Endometrial microvascular endothelial cells (primary cell): ENCODE results near the gene TMEM115. TPM values are rescaled to one million over a fixed set of nuclear protein-coding genes. Genes with fewer than 3 reads are reported as not detected.

ENCODE experiments used
- in situ Hi-C: cut with HindIII; loops from 2 replicates; pipeline ENCODE4 v1.10.0; 2017; ENCODE audit warnings: low sequenced_read_pairs, low pct_unique_long_range_greater_than_20kb; ENCODE audit errors: inconsistent ontology term
- total RNA-seq: library from RNA; depleted of rRNA; stranded (reverse); fragments of >200 nt; gene quantifications from one replicate; pipeline ENCODE4 v1.2.3, GENCODE V29; 2015; ENCODE audit errors: inconsistent ontology term

TMEM115 gene
- total RNA-seq, 1 donor from 2014 or later, result 83.0 TPM

DNA sequence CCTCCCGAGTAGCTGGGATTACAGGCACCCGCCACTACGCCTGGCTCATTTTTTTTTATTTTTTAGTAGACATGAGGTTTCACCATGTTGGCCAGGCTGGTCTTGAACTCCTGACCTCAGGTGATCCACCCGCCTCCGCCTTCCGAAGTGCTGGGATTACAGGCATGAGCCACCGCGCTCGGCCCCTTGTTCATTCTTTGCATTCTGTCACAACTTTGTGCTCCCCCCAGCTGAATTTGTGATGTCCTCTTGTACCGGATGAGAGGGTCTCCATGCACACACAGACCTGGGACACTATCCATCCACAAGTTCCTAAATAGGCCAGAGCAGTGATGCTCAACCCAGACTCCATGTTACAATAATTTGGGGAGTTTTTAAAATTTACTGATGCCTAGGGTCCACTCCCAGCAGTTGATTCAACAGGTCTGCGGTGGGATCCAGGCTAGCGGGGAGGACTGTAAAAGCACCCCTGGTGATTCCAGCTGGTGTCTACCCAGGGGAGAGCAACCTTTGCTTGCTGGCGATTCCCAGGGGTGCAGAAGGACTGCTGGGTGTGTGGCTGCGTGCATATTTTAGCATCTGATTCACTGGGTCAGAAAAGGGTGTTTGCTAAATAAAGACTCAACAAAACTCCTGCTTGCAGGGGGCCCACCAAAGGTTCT is 19.7 kb downstream of the TMEM115 start:
- in situ Hi-C loops, result loop anchor here (10.0 kb wide), 1 partner anchor 95 kb away; no protein-coding TSS in a partner anchor

DNA sequence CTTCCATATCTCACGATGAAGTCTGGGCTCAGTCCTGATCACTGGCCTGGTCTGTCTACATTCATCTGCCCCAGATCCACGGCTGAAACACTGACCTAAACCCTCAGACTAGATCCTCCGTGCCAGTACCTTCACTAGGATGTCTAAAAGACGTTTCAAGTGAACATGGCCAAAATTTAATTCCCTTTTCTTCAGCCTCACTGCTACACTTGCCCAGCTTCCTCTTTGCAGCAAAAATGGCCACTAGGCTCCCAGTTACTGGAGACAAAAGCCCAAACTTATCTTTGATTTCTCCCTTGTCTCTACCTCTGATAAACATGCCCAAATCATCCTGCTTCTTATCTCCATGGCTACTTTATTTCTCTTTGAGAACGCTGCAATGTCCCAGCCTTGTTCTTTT is 20.4 kb downstream of the TMEM115 start:
- in situ Hi-C loops, result loop anchor here (10.0 kb wide), 1 partner anchor 94 kb away; no protein-coding TSS in a partner anchor

DNA sequence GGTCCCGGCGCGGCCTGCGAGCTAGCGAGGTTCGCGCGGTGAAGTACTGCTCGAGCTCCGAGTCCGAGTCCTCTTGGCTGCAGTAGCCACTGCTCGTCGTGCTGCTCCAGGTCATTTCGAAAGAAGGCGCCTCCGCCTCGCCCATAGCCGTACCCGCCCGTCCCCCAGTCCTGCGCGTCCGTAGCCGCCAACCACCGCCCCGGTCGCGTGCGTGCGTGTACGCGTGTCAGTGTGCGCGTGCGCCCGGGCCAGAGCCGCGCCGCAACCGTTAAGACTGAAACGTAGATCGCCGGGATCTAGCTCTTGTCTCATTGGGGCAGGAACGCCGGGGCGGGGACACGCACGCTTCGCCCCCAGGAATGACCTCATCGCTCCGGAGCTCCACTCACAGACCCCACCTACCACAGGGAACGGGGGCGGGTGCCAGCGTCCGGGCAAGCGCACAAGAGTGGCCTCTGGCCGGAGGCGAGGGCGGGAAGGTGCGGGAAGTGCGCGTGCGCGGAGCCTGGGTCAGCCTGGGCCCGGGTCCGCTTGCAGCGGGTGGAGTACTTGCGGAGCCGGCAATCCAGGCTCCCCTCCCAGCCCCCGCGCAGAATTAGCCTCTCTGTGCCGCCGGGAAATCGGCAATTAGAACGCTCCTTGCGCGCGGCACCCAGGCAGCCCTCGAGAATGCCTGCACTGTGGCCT is 22.0 kb downstream of the TMEM115 start:
- in situ Hi-C loops, result loop anchor here (10.0 kb wide), 1 partner anchor 93 kb away; no protein-coding TSS in a partner anchor

DNA sequence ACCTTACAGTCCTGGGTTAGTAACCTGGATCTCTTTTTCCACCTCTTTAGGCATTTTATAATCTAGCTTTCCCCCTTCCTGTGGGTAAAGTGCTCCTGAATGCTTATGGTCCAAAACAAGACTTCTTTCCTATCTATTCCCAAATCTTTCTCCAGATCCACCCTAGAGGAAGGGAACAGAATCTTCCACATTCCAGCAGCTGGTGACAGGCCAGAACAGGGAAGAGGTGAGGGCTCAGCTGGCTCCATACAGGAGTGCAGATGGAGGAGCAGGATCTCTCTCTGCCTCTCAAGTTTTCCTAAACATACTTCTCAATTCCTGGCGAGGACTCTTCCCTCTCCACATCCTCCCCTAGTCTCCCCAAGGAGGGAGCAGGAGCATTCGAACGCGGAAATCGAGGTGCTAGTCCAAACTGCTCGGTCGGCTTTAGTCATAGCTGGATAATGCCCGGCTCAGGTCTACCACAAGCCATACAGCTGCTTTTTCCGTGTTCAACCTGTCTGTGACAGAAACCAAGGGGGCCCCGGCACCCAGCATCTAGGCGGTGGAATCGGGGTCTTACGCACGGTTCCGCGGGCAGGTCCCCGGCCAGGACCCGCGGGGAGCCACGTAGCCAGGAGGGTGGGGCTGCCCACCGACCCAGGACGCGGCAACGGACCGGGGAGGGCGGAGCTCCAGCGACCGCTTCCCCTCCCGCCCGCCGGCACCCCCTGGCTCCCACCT is 22.7 kb downstream of the TMEM115 start:
- in situ Hi-C loops, result loop anchor here (10.0 kb wide), 1 partner anchor 92 kb away; no protein-coding TSS in a partner anchor

DNA sequence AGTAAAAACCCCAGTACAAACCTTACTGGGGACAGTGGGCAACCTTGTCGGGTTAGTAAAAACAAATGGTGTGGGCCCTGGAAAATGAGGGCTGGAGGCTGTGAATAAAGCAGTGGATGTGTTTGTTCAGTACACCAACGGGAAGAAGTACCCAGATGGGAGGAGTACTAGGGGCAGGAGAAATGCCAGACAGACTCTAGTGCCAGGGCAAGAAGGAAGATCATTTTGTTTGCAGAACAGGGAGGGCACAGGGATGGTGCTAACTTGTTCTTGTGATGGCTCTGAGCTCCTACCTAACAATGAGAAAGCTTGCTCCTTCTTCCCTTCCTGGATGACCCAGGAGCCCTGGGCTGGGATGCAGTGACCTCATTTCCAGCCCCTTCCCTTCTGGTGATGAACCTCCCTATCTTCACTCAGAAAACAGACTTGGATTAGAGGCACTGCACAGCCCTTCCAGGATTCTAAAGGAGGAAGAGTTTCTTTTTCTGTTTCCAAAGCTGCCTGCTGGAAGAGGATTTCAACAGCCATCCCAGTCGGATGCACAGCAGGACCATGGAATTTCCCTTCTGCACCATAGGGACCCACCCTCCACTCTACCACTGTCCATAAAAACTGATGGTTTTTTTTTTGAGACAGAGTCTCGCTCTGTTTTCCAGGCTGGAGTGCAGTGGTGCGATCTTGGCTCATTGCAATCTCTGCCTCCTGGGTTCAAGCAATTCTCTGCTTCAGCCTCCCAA is 24.8 kb downstream of the TMEM115 start:
- in situ Hi-C loops, result loop anchor here (10.0 kb wide), 1 partner anchor 90 kb away; no protein-coding TSS in a partner anchor

DNA sequence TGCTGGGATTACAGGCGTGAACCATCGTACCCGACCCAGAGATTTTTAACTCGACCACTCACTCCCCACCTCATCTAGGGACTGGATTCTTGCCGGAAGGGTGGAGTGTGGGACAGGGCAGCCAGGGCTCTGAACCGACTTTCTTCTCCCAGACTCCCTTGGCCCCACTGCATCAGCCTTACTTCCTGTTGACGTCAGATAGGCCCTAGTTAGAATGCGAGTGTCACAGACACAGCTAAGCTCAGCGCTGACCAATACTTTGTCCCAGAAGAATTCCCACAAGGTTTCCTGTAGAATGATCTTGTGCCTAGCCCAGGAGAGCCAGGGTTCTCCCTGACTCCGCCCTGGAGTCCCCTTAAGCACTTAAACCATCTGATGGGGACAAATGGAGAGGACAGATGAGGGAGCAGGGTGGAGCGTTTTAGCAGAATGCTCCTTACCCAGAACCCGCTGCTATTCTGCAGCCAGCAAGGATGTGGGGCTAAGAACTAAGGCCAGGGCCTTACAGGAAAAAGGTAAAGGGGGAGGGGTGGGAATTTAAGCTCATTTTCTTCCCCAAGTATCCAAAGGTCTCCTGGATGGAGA is 25.5 kb downstream of the TMEM115 start:
- in situ Hi-C loops, result loop anchor here (10.0 kb wide), 1 partner anchor 89 kb away; no protein-coding TSS in a partner anchor

DNA sequence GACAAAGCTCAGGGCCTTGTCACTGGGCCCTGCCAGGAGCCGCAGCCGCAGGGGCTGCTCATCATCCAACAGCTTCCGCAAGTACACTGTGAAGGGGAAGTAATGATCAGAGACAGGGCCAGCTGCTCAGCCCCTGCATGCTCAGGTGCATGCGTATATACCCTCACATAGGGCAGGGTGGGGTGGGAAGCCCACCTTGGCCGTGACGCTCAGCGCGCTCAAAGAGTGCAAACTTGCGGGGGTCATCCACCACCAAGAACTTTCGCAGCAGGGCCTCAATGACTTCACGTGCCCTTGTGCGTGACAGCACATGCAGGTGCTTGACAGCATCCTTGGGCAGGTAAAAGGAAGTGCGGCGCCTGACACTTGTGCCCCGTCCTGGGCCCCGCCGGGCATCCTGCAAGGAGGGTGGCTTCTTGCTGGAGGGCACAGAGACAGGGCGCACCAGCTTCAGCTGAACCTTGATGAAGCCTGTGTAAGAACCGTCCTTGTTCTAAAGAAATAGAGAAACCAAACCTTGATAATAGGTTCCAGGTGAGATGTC is 27.9 kb downstream of the TMEM115 start:
- in situ Hi-C loops, result loop anchor here (10.0 kb wide), 1 partner anchor 87 kb away; no protein-coding TSS in a partner anchor

DNA sequence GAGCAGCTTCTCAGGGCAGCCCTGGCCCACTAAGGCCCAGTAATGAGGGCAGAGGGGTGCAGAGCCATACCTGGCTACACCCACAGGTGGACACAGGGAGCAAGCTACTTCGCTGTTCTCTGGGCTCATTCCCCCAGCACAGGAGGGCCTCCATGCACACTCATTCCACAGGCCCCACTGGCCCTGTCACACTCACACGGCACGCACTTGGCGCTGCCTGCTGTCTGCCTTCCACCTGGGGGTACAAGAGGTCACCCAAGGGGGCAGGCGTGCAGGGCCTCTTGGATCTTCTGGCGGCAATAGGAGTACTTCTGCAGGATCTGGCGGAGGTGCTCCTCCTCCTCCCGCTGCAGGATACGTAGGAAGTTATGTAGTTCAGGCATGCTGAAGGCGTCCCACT is 29.0 kb downstream of the TMEM115 start:
- in situ Hi-C loops, result loop anchor here (10.0 kb wide), 1 partner anchor 86 kb away; no protein-coding TSS in a partner anchor

DNA sequence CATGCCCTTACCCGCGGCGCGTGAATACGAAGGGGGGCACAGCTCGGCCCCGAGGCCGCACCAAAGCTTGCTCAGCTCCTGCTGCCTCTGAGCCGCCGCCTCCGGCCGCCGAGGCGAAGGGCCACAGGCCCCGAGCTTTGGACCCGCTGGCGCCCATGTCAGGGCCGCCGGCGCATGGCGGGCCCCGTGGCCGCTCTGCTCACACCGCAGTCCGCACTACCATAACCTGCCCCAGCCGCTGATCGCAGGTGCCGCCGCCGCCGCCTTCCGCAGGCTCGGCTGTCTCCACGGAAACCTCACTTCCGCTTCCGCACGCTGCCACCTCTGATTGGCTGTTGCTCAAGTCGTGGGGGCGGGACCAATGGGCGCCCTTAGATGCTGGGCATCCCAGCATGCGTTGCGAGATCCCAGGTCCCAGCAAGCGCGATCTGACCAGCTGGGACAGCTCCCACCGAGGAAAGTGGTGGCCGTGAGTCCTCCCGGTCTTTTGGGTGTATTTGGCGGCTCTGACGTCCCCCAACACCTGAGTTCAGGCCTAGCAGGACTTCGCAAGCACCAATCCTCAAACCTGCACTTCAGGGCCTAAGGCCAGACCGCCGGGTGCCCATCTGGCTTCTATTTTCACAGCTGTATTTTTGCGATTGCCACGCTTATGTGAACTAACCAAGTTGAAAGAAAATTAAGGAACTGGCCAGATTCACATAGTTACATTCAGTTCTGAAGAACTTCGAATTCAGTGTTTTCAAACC is 31.2 kb downstream of the TMEM115 start, which contains the start of gene TUSC2:
TSS of gene TUSC2 (minus strand) at position 281 of the 749 bp plus-strand sequence. CDS start at position 157, 124 bp downstream.
- in situ Hi-C loops, result no loop called here

DNA sequence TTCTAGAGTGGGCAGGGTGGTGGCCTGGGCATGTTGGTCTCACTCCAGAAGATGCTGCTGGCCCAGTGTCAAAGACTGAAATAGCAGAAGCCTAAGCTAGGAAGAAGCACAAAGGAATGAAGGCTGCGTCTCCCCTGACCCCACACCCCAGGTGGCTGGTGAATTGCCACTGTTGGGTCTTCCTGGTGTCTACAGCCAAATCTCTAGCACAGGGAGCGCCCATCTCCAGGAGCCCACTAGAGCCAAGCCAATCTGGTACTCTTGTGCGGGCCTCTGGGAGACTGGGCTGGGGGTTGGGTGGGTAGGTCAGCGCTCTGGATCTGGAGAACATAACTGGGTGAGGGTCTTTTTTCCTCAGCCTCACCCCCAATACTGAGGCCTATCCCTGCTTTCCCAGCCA is 32.2 kb downstream of the TMEM115 start:
- in situ Hi-C loops, result no loop called here

DNA sequence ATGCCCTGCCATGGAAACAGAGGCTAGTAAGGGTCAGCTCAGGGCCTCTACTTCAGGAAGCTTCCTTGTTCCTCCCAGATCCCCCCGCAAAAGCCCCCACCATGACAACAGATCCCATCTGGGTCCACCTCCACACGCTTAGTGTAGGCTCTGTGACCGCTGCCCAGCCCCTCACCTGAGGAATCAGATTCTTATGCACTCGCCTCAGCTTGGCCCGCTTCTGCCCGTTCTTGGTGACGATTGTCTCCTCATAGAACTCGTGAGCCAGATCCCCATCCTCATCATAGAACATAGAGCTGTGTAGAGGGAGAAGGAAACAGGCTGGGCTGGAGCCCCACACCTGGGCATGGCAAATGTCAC is 33.2 kb downstream of the TMEM115 start:
- in situ Hi-C loops, result no loop called here

DNA sequence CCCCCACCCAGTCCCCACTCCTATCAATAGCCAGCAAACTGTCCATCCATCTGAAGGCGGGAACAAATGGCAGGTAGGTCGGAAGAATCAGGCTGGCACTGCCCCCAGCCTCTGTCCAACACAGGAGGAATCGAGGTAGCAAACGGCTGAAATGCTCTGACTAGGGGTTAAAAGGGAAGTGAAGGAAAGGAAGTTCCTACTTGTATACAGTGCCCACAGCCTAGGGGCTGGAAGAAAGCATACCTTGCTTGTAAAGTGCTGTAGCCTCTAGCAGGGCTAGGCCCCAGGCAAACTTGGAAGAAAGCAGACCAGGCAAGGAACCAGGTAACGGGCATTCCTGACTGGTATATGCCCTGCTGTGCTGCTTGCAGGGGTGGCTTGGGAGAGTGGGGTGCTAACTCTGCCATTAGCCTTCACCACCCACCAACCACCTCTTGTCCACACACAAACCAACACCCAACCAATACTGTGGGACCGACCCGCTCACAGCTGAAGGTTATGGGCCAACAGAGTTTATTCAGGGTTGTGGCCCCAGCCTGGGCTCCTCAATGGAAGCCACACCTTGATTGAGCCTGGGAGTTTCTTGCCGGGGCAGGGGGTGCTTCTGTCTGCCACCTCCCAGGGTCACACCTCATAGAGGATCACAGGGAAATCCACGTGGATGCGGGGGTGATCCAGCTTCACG is 33.7 kb downstream of the TMEM115 start:
- in situ Hi-C loops, result no loop called here

DNA sequence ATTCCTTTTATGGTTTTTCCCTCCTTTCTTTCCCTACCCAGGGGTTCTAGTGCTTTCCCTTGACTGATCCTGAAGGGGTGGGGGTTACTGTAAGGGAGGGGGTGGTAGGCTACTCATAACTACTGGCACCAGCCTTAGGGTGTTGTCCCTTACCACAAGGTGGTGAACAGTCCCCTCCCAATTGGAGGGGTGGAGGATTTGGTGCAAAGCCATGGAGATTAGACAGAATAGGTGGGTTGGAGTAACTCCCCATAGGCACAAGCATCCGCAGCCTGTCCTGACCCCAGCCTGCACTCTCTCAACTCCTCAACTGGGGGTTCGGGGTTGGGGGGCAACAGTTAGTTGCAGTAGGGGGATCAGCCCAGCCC is 34.2 kb downstream of the TMEM115 start:
- in situ Hi-C loops, result no loop called here

DNA sequence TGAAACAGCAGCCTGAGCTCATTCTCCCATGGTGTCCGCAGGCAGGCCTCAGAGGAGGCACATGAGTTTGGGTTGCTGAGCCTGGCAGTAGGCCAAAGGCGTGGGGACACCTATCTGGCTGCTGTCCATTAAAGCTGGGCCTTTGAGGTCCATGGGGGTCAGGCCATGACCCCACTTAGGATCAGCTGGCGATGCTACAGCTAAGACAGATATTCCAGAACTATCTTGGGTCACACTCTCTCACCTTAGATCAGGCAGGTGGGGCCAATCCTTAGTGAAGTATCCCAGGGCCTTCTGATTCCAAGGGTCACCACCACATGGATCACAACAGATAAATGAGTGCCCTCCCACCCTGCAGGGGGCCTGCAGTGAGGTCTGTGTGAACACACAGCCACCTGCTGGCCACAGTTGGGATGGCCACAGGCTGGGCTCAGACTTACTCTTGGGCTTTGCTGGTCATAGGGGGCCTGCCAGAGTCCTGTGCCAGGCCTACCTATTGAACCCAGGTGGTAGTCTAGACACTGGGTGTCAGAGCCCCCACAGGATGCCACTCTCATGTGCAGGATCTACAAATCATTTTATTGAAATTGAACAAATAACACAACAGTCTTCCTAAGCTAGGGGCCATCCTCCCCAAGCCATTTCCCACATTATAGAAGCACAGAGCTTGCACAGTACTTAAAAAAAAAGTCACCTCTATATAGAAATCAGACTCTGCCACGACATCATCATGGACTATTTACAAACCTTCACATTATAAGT is 34.8 kb downstream of the TMEM115 start:
- in situ Hi-C loops, result no loop called here

DNA sequence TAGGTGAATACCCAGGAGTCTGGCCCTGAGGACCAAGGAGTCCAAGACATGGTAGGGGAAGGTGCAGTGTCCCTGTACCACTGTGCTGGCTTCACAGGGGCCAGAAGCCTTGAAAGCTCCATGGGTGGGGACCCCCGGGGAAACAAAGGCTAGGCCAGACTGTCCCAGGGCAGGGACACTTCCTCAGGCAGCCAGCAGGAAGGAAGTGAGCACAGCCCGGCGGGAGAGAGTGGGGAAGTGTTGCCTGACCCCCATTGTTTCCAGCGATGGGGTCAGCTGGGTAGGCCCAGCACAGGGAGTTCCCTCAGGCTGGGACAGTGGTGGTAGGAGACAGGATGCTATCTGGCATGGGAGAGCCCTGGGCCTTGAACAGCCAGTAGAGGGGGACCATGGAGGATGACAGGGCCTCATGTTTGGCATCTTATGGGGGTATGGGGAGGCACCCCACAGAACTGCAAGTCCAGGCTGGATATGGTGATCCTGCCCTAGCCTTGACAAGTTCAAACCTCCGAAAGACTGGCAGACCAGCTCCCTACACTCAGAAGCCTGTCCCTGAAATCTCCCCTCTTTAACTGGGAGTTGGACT is 35.6 kb downstream of the TMEM115 start:
- in situ Hi-C loops, result no loop called here

DNA sequence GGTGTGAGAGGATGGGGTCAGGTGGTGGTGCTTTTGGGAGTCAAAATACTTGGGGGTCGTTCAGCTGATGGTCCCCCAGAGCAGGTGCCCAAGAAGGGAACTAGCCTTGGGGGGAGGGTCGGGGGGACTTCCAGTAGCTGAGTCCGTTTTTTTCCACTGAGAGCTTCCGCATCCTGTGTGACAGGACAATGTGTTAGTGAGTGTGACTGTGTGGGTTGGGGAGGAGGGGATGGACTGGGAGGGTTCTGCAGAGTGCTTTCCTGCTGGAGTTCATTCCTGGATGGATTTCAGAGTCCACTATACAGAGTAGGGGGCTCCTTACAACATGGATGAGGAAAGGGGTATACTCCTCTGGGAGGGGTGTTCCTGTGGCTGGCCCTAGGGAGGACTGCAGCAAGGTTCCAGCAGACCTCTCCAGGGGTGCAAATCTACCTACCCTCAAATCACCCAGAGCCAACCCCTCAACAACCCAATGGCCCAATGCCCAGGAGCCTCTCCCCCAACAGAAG is 36.2 kb downstream of the TMEM115 start:
- in situ Hi-C loops, result no loop called here
